GM10266 (cell line): ENCODE results near the gene TRAF5.
A peak's percentile ranks its signal among the peaks of the same experiment; 100 is the strongest.

Experiments used
- DNase-seq: peaks from one replicate; pipeline ENCODE4 v3.0.0; 2012; ENCODE audit errors: extremely low spot score
- TF ChIP-seq, protein P1 (sequence below): IDR thresholded peaks from 2 replicates; pipeline ENCODE4 v1.5.1; 2012; ENCODE audit warnings: mild to moderate bottlenecking, low read depth; ENCODE audit not compliant: control insufficient read depth, insufficient read depth; ENCODE audit errors: missing control alignments

Gene TRAF5

GRCh38 chr1:211375949-211376348 is 49.3 kb downstream of the TRAF5 start:
- TF ChIP-seq, protein P1, sequence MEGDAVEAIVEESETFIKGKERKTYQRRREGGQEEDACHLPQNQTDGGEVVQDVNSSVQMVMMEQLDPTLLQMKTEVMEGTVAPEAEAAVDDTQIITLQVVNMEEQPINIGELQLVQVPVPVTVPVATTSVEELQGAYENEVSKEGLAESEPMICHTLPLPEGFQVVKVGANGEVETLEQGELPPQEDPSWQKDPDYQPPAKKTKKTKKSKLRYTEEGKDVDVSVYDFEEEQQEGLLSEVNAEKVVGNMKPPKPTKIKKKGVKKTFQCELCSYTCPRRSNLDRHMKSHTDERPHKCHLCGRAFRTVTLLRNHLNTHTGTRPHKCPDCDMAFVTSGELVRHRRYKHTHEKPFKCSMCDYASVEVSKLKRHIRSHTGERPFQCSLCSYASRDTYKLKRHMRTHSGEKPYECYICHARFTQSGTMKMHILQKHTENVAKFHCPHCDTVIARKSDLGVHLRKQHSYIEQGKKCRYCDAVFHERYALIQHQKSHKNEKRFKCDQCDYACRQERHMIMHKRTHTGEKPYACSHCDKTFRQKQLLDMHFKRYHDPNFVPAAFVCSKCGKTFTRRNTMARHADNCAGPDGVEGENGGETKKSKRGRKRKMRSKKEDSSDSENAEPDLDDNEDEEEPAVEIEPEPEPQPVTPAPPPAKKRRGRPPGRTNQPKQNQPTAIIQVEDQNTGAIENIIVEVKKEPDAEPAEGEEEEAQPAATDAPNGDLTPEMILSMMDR = no peak
- DNase-seq = no peak

DNA sequence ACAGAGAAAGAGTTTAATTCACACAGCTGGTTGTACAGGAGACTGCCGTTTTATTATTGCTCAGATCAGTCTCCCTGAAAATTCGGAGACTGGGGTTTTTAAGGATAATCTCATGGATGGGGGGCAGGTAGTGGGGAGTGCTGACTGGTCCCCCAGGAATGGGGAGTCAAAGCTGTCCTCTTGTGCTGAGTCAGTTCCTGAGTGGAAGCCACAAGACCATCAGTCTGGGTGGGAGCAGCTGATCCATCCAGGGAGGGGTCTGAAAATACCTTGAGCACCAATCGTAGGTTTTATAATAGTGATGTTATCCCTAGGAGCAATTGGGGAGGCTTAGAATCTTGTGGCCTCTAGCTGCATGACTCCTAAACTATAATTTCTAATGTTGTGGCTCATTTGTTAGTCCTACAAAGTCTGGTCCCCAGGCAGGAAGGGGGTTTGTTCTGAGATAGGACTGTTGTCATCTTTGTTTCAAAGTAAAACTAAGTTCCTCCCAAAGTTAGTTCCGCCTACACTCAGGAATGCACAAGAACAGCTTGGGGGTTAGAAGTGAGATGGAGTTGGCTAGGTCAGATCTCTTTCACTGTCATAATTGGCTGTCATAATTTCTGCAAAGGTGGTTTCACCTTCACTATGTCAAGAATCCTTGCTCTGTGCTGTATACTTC is 50.3 kb downstream of the TRAF5 start:
- DNase-seq = no peak
- TF ChIP-seq, protein P1 = no peak

DNA sequence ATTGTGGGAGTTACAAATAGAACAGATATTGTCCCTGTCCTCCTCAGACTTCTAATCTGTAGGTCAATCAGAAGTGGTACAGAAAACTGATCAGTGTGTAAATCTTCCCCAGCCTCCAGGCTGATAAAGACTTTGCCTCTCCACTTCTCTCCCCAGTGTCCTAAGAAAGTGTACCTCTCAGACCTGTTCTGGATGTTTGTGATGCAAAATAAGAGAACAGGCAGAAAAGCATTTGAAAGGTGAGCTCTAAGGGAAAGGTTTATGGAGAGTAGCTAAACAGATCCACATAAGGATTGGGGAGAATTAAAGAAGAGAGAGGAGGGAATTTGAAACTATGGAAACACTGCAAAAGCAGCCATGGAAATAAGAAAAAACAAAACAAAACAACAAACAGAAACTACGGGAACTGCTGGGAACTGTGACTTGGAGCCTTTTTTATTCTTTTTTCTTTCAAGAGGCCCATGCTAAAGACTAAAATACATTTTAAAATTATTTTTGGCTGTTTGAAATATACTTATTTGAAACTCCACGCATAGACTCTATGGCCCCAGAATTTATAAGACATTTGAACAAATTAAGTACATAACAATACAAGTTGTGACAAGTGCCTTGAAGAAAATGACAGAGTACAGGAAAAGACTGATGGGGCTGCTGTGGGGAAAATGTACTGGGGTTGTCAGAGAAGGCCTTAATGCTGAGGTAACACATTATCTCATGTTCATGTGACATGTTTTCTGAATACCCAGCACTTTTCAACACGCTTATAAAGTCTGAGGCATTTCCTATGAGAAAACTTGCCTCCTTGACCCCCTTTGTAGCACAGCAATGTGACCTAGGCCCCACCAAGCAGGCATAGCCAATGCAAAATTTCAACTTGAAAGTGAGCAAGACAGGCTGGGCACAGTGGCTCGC is 51.2 kb downstream of the TRAF5 start:
- TF ChIP-seq, protein P1 = no peak

GRCh38 chr1:211378844-211379243 is 52.2 kb downstream of the TRAF5 start:
- DNase-seq = no peak
- TF ChIP-seq, protein P1 = no peak

More for the DNA sequence above, 51.2 kb downstream of the TRAF5 start:
- DNase-seq = no peak

DNA sequence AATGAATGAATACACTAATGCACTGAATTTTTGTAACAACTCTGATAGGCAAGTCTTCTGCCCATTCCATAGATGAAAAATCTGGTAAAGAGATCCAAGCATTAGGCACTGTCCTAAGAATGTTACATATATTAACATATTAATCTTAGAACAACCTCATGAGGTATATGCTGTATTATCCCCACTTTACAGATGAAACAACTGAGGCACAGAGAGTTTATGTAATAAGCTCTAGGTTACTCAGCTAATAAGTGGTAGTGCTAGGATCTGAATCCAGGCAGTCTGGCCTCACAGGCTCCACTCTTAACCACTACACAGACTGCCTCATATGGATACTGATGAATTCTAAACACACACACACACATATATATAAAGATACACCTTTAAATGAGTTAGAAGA is 52.8 kb downstream of the TRAF5 start:
- TF ChIP-seq, protein P1 = no peak
- DNase-seq = no peak

GRCh38 chr1:211381481-211382181 is 55.0 kb downstream of the TRAF5 start:
- TF ChIP-seq, protein P1 = no peak
- DNase-seq = peak; percentile 35
